ENCODE measurements around the gene GOLPH3. TPM values are rescaled to one million over a fixed set of nuclear protein-coding genes. Genes with fewer than 3 reads are reported as not detected.

The GOLPH3 gene
- total RNA-seq, 1 donor from 2014 or later: 72.9 TPM

DNA sequence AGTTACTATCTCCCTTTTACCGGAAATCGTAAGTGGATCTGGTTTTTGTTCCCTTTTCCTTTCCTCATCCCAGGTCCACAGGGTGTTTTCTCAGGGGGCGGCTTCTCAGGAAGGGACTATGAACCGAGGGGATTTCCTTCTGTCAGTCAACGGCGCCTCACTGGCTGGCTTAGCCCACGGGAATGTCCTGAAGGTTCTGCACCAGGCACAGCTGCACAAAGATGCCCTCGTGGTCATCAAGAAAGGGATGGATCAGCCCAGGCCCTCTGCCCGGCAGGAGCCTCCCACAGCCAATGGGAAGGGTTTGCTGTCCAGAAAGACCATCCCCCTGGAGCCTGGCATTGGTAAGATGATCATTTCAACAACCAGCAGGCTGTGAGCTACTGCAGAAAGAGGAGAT, 75.8 kb downstream of the GOLPH3 start:
- H3K4me1 Mint-ChIP-seq (ENCODE audit: unreplicated experiment): peaks cover 42% of the 10 kb centered on the region
- peaks cover 20% of the 10 kb centered on the region for H3K36me3 Mint-ChIP-seq
- H3K27ac Mint-ChIP-seq: no peak overlapping the region
- no peak overlapping the region for H3K4me3 Mint-ChIP-seq
- TF ChIP-seq, protein P1, sequence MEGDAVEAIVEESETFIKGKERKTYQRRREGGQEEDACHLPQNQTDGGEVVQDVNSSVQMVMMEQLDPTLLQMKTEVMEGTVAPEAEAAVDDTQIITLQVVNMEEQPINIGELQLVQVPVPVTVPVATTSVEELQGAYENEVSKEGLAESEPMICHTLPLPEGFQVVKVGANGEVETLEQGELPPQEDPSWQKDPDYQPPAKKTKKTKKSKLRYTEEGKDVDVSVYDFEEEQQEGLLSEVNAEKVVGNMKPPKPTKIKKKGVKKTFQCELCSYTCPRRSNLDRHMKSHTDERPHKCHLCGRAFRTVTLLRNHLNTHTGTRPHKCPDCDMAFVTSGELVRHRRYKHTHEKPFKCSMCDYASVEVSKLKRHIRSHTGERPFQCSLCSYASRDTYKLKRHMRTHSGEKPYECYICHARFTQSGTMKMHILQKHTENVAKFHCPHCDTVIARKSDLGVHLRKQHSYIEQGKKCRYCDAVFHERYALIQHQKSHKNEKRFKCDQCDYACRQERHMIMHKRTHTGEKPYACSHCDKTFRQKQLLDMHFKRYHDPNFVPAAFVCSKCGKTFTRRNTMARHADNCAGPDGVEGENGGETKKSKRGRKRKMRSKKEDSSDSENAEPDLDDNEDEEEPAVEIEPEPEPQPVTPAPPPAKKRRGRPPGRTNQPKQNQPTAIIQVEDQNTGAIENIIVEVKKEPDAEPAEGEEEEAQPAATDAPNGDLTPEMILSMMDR (conservative IDR thresholded peaks at IDR 0.05): no peak
- no peaks in the 10 kb centered on the region for H3K9me3 Mint-ChIP-seq
- no peaks in the 10 kb centered on the region for H3K27me3 Mint-ChIP-seq
- DNase-seq (ENCODE audit: extremely low spot score, unreplicated experiment): no peak

DNA sequence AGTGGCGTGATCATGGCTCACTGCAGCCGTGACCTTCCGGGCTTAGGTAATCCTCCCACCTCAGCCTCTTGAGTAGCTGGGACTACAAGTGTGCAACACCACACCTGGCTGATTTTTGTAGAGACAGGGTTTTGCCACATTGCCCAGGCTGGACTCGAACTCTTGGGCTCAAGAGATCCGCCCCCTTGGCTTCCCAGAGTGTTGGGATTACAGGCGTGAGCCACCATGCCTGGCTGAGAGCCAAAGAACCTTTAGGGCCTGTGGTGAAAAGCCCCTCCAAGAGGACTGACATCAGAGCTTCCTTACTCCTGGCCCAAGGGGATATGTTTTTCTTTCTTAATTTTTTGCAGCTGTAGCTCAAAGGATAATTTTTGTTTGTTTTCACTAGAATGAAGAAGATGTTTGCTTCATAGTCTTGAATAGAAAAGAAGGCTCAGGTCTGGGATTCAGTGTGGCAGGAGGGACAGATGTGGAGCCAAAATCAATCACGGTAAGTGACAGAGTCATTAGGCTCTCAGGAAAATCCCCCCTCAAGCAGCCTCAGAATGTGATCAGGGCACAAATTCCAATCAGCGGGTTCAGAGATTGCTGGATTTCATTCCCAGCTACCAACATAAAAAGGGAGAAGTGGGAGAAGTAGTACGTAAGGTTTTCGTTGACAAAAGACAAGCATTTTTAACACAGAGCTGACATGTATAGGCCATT, 77.1 kb downstream of the GOLPH3 start:
- peaks cover 19% of the 10 kb centered on the region for H3K36me3 Mint-ChIP-seq
- no peaks in the 10 kb centered on the region for H3K9me3 Mint-ChIP-seq
- no peak overlapping the region for H3K4me3 Mint-ChIP-seq
- peak overlapping the region; percentile 10 for H3K27ac Mint-ChIP-seq
- peaks cover 39% of the 10 kb centered on the region for H3K4me1 Mint-ChIP-seq (ENCODE audit: unreplicated experiment)
- no peaks in the 10 kb centered on the region for H3K27me3 Mint-ChIP-seq
- TF ChIP-seq, protein P1 (conservative IDR thresholded peaks at IDR 0.05): no peak
- no peak for DNase-seq (ENCODE audit: extremely low spot score, unreplicated experiment)

DNA sequence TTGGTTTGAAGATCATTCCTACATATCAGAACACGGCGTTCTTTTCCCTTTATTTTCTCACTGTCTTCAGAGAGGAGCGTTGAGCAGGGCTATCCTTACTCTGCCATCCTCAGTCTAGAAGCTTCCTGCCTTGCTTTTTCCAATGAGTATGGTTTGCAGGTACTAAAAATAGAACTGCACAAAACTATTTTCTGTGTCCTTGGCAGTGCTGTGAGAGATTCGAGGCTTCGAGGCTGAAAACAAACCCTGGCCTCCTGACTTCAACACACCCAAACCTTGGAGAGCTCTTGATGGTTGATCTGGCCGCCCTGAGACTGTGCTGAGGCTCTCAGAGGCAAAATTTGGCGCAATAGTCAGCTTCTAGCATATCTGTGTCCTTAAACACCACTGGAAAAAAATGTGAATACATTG, 78.9 kb downstream of the GOLPH3 start:
- H3K27ac Mint-ChIP-seq: no peak overlapping the region
- peaks cover 29% of the 10 kb centered on the region for H3K4me1 Mint-ChIP-seq (ENCODE audit: unreplicated experiment)
- no peak for DNase-seq (ENCODE audit: extremely low spot score, unreplicated experiment)
- TF ChIP-seq, protein P1 (conservative IDR thresholded peaks at IDR 0.05): no peak
- H3K4me3 Mint-ChIP-seq: no peak overlapping the region
- no peaks in the 10 kb centered on the region for H3K9me3 Mint-ChIP-seq
- peaks cover 19% of the 10 kb centered on the region for H3K36me3 Mint-ChIP-seq
- no peaks in the 10 kb centered on the region for H3K27me3 Mint-ChIP-seq

DNA sequence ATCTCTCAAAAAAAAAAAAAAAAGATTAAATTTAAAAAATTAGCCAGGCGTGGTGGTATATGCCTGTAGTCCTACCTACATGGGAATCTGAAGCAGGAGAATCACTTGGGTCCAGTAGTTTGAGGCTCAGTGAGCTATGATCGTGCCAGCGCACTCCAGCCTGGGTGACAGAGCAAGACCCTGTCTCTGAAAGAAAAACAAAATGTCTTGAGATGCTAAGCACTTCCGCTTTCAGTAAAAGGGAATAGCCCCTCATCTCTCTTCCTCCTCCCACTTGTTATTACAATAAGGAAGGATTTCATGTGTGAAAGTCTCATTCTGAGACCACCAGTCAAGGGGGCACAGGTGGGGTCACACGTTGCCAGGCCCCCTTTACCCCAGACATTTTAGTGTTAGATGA, 79.4 kb downstream of the GOLPH3 start:
- Mint-ChIP-seq H3K36me3 (peaks cover 19% of the 10 kb centered on the region), H3K27ac (no peak overlapping the region), H3K9me3 (no peaks in the 10 kb centered on the region), H3K4me3 (no peak overlapping the region), H3K4me1 (ENCODE audit: unreplicated experiment) (peaks cover 23% of the 10 kb centered on the region), H3K27me3 (no peaks in the 10 kb centered on the region)
- DNase-seq (ENCODE audit: extremely low spot score, unreplicated experiment): no peak
- TF ChIP-seq, protein P1 (conservative IDR thresholded peaks at IDR 0.05): no peak

DNA sequence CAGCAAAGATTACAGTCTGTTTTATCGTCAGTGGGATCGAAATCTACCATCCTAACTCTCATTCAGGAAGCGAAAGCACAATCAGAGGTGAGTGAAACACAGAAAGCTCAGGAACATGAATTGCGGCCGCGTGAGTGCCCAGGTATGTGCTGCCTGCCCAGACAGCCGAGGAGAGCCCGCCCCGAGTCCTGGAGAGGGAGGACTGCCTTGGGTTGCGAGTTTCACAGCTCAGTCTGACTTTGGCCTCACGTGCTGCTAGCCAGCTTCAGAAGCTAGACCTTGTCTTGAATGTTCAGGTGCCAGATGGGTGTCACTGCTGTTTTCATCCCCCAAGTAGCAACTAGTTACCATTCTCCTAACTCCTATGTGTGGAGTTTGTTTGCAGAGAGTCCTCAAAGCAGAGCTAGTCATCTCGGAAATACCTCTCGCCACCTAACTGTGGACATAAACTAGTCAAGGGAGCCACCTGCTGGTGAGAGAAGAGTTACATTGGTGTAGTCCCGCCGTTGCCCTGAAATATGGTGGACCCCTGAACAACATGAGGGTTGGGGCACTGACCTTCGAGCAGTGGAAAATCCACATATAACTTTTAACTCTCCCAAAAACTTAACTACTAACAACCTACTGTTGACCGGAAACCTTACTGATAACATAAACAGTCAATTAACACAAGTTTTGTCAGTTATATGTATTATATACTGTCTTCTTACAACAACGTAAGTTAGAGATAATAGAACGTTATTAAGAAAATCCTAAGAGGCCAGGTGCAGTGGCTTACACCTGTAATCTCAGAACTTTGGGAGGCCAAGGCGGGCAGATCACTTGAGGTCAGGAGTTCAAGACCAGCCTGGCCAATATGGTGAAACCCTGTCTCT, 80.9 kb downstream of the GOLPH3 start:
- DNase-seq (ENCODE audit: extremely low spot score, unreplicated experiment): no peak
- no peaks in the 10 kb centered on the region for H3K9me3 Mint-ChIP-seq
- no peak overlapping the region for H3K4me3 Mint-ChIP-seq
- peaks cover 13% of the 10 kb centered on the region for H3K4me1 Mint-ChIP-seq (ENCODE audit: unreplicated experiment)
- TF ChIP-seq, protein P1 (conservative IDR thresholded peaks at IDR 0.05): peak; percentile 86
- no peaks in the 10 kb centered on the region for H3K27me3 Mint-ChIP-seq
- H3K36me3 Mint-ChIP-seq: peaks cover 12% of the 10 kb centered on the region
- peak overlapping the region; percentile 11 for H3K27ac Mint-ChIP-seq

Measured in type B pancreatic cell (in vitro differentiated cells).